HG03460 (cell line): ENCODE results near the gene FLYWCH2.
"Not testable (repeated sequence)": the region's sequence is repeated elsewhere in the genome, so short reads cannot be mapped to it uniquely, and the experiment has no call there.

Source experiments
- ATAC-seq: cut with Tn5 transposase; IDR thresholded peaks from one replicate; pipeline ENCODE4 v1.9.1; 2021; ENCODE audit not compliant: unreplicated experiment

FLYWCH2 gene

GRCh38 chr16:2912330-2913199, 29.6 kb downstream of the FLYWCH2 start:
- ATAC-seq = peak; percentile 29

DNA sequence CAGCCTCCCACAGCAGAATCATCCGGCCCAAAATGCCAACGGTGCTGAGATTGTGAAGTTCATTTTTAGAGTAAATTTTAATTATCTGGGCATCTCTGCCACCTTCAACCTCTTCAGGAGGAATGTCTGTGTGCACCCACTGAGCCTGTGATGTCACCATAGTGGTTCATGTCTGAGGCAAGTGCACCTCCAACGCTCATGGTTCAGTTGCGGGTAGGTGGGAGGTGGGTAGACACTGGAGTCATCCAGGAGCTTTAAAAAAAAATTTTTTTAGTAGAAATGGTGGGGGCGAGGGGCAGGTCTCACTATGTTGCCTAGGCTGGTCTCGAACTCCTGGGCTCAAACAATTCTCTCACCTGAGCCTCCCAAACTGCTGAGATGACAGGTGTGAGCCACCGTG, 30.6 kb downstream of the FLYWCH2 start:
- no peak for ATAC-seq

DNA sequence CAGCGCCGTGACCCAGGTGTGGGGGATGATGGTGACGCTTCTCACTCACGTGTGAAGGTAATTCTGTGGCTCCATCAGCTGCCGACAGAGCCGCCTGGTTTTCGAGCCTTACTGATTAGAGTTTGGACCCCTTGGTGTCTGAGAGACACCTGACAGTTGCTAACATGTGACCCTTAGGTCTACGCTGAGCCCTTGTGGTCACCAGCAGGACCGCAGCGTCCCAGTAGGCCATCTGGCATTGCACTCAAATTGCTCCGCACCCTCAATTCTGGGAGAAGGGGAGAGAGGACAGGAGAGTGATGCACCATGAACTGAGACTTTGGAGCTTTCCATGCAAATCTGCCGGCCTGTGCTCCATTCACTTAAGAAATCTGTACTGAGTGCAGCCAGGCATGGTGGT, 31.2 kb downstream of the FLYWCH2 start:
- ATAC-seq = no peak

- no peak for ATAC-seq
These were observed 32.3 kb downstream of the FLYWCH2 start for GRCh38 chr16:2915196-2915929.

GRCh38 chr16:2919511-2920255, 36.7 kb downstream of the FLYWCH2 start:
- no peak for ATAC-seq

- ATAC-seq = no peak
These were observed 40.5 kb downstream of the FLYWCH2 start for GRCh38 chr16:2923481-2923880.

- no peak for ATAC-seq
These were observed 42.1 kb downstream of the FLYWCH2 start for GRCh38 chr16:2924901-2925755.

DNA sequence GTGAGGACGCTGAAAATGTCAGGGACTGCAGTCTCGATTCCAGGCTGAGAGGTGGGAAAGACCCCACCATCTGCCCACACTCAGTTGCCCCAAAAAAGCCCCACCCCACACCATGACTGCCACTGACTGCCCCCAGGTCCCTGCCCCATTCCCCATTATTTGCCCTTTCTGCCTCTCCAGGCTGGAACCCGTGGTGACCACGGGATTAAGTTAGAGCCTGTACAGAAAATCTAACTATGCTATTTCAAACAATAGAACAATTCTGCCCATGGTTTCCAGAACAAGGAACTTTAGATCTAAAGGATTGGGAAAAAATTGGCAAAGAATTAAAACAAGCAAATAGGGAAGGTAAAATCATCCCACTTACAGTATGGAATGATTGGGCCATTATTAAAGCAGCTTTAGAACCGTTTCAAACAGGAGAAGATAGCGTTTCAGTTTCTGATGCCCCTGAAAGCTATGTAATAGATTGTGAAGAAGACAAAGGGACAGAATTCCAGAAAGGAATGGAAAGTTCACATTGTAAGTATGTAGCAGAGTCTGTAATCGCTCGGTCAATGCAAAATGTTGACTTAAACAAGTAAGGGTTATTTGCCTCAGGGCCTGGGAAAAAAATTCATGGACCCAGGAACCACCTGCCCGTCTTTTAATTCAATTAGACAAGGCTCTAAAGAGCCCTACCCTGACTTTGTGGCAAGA, 43.1 kb downstream of the FLYWCH2 start:
- no peak for ATAC-seq

GRCh38 chr16:2926650-2926999, 43.6 kb downstream of the FLYWCH2 start:
- ATAC-seq = no peak

DNA sequence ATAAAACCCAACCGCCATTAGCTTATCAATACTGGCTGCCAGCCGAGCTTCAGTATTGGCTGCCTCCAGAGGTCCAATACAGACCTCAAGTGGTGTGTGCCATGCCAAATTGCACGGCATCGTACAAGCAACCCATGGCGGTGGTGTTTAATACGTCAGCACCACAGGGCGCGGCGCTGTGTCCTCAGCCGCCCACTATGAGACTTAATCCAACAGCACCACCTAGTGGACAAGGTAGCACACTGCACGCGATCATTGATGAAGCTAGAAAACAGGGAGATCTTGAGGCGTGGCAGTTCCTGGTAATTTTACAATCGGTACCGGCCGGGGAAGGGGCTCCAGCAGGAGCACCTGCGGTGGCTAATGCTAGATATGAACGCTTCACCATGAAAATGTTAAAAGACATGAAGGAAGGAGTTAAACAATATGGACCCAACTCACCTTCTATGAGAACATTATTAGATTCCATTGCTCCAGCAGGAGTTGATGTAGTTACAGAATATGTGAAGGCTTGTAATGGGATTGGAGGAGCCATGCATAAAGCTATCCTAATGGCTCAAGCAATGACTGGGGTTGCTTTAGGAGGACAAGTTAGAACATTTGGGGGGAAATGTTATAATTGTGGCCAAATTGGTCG, 44.1 kb downstream of the FLYWCH2 start:
- ATAC-seq = no peak

DNA sequence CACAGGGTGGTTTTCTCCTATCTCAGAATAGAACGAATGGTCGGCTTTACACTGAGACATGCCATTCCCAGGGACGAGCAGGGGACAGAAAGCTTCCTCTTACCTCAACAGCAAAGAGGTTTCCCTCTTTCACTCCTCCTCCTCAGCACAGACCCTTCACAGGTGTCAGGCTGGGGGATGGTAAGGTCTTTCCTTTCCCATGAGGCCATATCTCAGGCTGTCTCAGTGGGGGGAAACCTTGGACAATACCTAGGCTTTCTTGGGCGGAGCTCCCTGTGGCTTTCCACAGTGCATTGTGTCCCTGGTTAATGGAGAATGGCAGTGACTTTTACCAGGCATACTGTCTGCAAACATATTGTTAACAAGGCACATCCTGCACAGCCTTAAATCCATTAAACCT, 45.1 kb downstream of the FLYWCH2 start:
- not testable (repeated sequence) for ATAC-seq

GRCh38 chr16:2928796-2929195, 45.8 kb downstream of the FLYWCH2 start:
- ATAC-seq = no peak

DNA sequence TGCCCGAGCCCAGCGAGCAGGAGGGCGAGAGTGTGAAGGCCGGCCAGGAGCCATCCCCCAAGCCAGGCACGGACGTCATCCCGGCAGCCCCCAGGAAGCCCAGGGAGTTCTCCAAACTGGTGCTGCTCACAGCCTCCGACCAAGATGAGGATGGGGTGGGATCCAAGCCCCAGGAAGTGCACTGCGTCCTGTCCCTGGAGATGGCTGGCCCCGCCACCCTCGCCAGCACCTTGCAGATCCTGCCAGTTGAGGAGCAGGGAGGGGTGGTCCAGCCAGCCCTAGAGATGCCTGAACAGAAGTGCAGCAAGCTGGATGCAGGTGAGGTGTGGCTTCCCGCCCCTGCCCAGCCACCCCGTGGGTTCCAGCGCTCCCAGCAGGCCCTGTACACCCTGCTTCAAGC, 46.7 kb downstream of the FLYWCH2 start:
- no peak for ATAC-seq

- no peak for ATAC-seq
These were observed 47.2 kb downstream of the FLYWCH2 start for GRCh38 chr16:2930236-2930635.

GRCh38 chr16:2931231-2931914, 48.4 kb downstream of the FLYWCH2 start:
- ATAC-seq = not testable (repeated sequence)

GRCh38 chr16:2933136-2933535, 50.1 kb downstream of the FLYWCH2 start:
- no peak for ATAC-seq

DNA sequence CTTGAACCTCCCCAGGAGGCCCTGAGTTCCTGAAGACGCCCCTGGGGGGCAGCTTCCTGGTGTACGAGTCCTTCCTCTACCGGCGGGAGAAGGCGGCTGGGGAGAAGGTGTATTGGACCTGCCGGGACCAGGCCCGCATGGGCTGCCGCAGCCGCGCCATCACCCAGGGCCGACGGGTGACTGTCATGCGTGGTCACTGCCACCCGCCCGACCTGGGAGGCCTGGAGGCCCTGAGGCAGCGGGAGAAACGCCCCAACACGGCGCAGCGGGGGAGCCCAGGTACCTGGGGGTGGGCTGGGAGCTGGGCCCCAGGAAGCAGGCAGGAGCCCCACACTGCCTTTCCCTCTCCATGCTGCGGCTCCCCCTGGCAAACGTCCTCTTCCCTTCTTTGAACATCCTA, 50.7 kb downstream of the FLYWCH2 start:
- ATAC-seq = no peak

- ATAC-seq = no peak
These were observed 51.4 kb downstream of the FLYWCH2 start for GRCh38 chr16:2934450-2934849.

DNA sequence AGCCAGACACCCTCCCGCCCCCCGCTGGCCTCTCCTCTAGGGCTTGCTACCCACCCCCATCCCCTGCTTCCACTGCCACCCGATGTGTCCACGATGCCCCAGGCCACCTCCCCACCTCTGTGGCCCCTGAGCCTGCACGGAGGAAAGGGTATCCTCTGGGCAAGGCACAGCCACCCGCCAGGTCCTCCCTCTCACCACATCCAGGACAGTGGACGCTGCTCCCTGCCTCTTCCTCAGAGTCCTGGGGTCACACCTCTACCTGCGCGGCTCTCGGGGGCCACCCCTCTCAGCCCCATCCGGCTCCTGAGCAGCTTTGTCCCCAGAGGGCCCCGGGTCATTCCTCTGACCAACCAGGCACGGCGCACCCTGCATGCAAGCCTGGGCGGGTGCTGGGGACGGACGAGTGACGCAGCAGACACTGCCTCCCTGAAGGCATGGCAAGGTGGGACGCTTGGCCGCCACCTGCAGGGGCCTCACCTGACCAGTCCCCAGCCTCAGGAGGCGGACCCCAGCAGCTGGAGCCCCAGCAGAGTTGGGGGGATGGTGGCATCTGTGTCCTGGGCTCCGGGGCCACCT, 53.5 kb downstream of the FLYWCH2 start:
- no peak for ATAC-seq
